ENCODE data around the gene EHD1. TPM values are rescaled to one million over a fixed set of nuclear protein-coding genes. Genes with fewer than 3 reads are reported as not detected.
A peak's percentile ranks its signal among the peaks of the same experiment; 100 is the strongest.

EHD1 gene
- total RNA-seq, 2 donors from 2014 or later: 18.7 to 45.2 TPM

DNA sequence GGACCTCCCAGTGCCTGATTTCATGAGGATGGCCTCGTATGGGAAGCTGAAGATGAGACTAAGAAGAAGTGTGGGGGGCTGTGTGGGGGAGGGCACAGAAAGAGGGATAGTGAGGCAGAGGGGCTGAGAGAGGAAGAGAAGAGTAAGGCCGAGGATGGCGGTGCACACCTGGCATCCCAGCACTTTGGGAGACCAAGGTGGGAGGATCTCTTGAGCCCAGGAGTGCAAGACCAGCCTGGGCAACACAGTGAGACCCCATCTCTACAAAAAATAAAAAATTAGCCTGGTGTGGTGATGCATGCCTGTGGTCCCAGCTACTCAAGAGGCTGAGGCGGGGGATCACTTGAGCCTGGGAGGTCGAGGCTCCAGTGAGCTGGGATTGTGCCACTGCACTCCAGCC is 13.5 kb upstream of the EHD1 start:
- Histone ChIP-seq H3K4me3 (peak overlapping the region in 1 of 2 donors; percentile 14), H3K36me3 (replicated peaks in 1 of 2; ENCODE audit: insufficient read depth in 1 of 2, low read depth in 2 of 2) (peaks cover 0 to 2% of the 10 kb centered on the region in 2 donors), H3K27me3 (no peaks in the 10 kb centered on the region), H3K4me1 (peaks cover 72% of the 10 kb centered on the region), H3K9me3 (no peaks in the 10 kb centered on the region), H3K27ac (peak overlapping the region in 3 of 4 donors; percentile 84 to 91 (median 87))
- no peak for ATAC-seq
- no peak for DNase-seq
- TF ChIP-seq, protein P1, sequence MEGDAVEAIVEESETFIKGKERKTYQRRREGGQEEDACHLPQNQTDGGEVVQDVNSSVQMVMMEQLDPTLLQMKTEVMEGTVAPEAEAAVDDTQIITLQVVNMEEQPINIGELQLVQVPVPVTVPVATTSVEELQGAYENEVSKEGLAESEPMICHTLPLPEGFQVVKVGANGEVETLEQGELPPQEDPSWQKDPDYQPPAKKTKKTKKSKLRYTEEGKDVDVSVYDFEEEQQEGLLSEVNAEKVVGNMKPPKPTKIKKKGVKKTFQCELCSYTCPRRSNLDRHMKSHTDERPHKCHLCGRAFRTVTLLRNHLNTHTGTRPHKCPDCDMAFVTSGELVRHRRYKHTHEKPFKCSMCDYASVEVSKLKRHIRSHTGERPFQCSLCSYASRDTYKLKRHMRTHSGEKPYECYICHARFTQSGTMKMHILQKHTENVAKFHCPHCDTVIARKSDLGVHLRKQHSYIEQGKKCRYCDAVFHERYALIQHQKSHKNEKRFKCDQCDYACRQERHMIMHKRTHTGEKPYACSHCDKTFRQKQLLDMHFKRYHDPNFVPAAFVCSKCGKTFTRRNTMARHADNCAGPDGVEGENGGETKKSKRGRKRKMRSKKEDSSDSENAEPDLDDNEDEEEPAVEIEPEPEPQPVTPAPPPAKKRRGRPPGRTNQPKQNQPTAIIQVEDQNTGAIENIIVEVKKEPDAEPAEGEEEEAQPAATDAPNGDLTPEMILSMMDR (IDR thresholded peaks at IDR 0.05): no peak
- TF ChIP-seq POLR2A (IDR thresholded peaks at IDR 0.05): no peak
- 54 to 57% methylated on average over 5 of the region's 5 CpGs for WGBS, 2 donors
- intact Hi-C loops (cut with DNase I): no loop called here

- TF ChIP-seq POLR2A (IDR thresholded peaks at IDR 0.05): no peak
- TF ChIP-seq, protein P1 (IDR thresholded peaks at IDR 0.05): no peak
- Histone ChIP-seq H3K4me1 (peaks cover 72% of the 10 kb centered on the region), H3K9me3 (no peaks in the 10 kb centered on the region), H3K27me3 (no peaks in the 10 kb centered on the region), H3K4me3 (no peak overlapping the region), H3K27ac (peak overlapping the region in 3 of 4 donors; percentile 84 to 91 (median 87)), H3K36me3 (replicated peaks in 1 of 2; ENCODE audit: insufficient read depth in 1 of 2, low read depth in 2 of 2) (no peaks in the 10 kb centered on the region)
- 38 to 40% methylated on average over 15 to 25 of the region's 25 CpGs for WGBS, 2 donors
- ATAC-seq (no peak), DNase-seq (peak in 3 of 4 donors; percentile 40 to 63 (median 46))
- intact Hi-C loops (cut with DNase I): no loop called here
These were observed 12.9 kb upstream of the EHD1 start for GRCh38 chr11:64891215-64891848.

DNA sequence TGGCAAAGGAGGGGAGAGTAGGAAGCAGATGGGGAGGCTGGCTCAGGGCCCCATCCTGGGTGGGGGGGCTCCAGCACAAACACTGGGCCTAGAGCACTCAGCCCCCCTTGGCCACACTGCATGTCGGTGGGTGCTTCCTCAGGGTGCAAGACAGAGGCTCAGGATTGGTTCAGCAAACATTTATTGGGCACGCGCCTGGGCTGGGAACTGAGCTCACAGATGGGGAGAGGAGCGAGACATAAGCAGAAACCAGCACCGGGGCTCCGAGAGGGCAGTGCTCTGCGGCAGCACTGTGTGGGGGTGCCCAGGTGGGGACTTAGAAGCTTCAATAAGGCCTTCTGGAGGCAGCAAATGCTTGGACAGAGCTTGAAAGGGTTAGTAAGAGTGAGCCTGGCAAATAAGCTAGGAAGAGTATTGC is 12.1 kb upstream of the EHD1 start:
- 84 to 94% methylated on average over 7 of the region's 7 CpGs for WGBS, 2 donors
- no peak for ATAC-seq
- Histone ChIP-seq H3K9me3 (no peaks in the 10 kb centered on the region), H3K4me1 (peaks cover 72% of the 10 kb centered on the region), H3K27me3 (no peaks in the 10 kb centered on the region), H3K27ac (peak overlapping the region in 2 of 4 donors; percentile 17 to 84), H3K4me3 (no peak overlapping the region), H3K36me3 (replicated peaks in 1 of 2; ENCODE audit: insufficient read depth in 1 of 2, low read depth in 2 of 2) (no peaks in the 10 kb centered on the region)
- intact Hi-C loops (cut with DNase I): no loop called here
- no peak for DNase-seq
- TF ChIP-seq, protein P1 (IDR thresholded peaks at IDR 0.05): no peak
- no peak for TF ChIP-seq POLR2A (IDR thresholded peaks at IDR 0.05)

DNA sequence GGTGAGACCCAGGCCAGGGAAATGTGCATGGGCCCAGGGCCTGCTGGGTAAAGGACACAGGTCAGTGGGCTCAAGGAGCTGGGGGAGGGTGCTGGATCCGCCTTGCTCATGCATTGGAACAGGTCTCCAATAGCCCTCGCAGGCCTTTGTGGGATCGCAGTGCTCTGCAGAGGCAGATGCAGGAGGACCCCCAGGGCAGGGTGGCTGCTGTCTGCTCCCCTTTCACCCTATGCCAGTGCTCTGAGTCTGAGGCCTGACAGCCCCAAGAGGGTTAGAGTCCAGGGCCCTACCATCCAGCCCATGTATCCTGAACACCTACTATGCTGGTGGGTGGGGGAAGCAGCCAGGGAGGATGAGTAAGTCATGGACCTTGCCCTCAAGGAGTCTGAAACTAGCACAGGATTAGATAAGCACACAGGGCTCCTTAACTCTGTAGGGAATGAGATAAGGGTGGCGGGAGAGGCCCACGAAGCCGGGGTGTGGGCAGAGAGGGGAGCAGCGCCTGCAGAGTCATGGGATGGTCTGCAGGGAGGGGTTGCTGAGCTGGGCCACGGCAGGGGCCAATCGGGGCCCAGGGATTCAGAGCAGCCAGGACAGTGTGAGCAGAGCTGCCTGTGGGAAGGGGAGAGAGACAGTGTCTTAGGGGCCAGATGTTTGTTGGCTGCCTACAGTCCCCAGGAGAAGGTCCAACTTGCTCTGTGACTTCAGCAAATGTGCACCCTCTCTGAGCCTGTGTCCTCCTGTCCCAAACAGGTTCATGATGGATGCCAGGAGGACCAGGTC is 10.5 kb upstream of the EHD1 start:
- H3K27ac ChIP-seq: peak overlapping the region in 3 of 4 donors; percentile 53 to 64 (median 62)
- ATAC-seq: no peak

More for the DNA sequence above, 10.5 kb upstream of the EHD1 start:
- Histone ChIP-seq H3K36me3 (replicated peaks in 1 of 2; ENCODE audit: insufficient read depth in 1 of 2, low read depth in 2 of 2) (no peaks in the 10 kb centered on the region), H3K9me3 (no peaks in the 10 kb centered on the region), H3K4me1 (peaks cover 64% of the 10 kb centered on the region), H3K4me3 (no peak overlapping the region), H3K27me3 (no peaks in the 10 kb centered on the region)
- intact Hi-C loops (cut with DNase I): no loop called here
- peak in 2 of 4 donors; percentile 33 for DNase-seq
- TF ChIP-seq POLR2A (IDR thresholded peaks at IDR 0.05): peak in 2 of 3 donors; percentile 13
- TF ChIP-seq, protein P1 (IDR thresholded peaks at IDR 0.05): no peak
- WGBS, 2 donors: 32 to 43% methylated on average over 9 of the region's 9 CpGs

Data from body of pancreas (tissue), 4 donors.